NCI-H1048 (cell line): ENCODE data around the gene ZFAND3.
"Not testable (repeated sequence)": the region's sequence is repeated elsewhere in the genome, so short reads cannot be mapped to it uniquely, and the experiment has no call there.

Source experiments
- DNase-seq: peaks from one replicate; lab custom pipeline; 2025; lab: John Stamatoyannopoulos, UW

Gene ZFAND3

DNA sequence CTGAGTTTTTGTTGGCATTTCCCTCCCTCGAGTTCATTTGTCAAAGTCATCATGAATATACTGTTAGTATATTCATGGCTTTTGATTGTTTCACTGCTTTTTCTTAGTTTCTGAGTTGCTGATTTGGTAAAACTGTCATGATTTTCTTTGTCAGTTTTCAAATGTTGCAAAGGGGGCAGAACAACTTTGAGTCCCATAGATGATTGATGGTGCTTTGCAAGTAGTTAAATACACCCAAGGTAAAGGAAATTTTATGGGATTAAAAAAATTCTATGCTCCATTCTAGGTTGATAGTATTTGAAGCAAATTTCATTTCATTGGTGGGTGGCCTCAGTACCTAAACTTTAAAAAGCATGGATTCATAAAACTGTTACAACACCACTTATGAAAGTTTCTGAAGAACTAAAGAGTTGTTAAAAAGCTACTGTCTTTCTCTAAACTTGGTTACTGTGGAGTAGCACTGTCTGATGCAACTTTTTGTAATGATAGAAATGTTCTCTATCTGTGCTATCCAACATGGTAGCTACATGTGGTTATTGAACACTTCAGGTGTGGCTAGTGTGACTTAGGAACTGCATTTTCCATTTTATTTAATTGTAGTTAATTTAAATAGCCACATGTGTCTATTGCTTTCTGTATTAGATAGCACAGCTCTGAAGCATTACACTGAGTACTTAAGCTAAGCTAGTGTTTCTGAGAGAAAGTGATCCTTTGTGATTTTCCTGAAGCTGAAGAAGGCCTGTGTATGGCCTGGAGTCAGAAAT is 153.6 kb downstream of the ZFAND3 start:
- DNase-seq: no peak

- DNase-seq: no peak
Measured at GRCh38 chr6:37974381-37974780, 154.9 kb downstream of the ZFAND3 start.

DNA sequence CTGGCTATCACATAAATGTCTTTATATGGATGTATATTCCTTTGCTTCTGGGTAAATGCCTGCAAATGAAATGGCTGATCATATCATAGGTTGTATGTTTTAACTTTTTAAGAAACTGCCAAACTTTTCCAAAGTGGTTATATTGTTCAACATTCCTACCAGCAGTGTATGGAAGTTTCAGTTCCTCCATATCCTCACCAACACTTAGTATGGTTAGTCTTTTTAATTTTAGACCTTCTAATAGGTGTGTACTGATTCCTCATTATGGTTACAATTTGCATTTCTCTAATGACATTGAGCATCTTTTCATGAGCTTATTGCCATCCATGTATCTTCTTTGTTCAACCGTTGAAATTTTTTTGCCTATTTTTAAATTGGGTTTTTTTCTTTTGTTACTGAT is 155.4 kb downstream of the ZFAND3 start:
- no peak for DNase-seq

DNA sequence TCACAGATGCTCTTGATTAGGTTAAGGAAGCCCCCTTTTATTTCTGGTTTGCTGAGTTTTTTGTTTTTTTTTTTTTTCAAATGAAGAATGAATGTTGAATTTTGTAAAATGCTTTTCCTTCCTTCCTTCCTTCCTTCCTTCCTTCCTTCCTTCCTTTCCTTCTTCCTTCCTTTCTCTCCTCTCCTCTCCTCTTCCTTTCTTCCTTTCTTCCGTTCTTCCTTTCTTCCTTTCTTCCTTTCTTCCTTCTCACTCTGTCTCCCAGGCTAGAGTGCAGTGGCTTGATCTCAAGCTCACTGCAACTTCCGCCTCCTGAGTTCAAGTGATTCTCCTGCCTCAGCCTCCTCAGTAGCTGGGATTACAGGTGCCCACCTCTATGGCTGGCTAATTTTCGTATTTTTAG is 158.2 kb downstream of the ZFAND3 start:
- DNase-seq: no peak

DNA sequence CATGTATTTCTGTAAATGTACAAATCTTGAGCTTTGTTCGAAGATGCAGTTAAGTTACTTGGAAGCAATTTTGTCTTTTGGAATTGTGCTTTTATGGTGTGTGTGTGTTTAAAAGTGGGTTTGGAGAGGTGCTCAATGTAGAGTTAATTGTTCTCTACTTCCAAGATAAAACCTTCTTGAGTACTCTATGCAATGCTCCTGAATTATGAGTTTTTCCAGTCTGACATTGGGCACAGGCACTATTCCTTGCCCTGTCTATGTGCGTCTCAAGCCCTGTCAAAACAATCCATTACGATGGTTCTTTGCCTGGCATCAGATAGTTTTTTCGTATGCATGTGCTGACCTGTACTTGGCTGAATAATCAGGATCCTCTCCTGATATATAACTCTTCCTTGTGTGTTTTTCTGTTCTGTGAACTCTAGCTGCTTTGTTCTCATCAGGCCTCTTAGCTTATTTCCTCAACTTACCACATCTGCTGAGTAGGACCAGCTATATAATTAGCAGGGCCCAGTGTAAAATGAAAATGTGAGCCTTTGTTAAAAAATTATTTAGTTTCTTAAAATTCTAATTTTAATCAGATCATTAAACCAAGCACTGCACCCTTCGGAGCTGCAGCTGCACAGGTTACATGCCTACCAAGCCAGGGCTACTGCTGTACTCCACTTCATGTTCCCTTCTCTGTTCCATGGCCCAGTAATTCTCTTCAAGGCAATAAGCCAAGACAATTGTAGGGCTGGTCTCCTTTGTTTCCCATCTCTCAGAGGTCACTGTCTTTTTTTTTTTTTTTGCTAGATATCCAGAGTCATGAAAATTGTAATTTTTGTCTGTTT is 160.1 kb downstream of the ZFAND3 start:
- no peak for DNase-seq

DNA sequence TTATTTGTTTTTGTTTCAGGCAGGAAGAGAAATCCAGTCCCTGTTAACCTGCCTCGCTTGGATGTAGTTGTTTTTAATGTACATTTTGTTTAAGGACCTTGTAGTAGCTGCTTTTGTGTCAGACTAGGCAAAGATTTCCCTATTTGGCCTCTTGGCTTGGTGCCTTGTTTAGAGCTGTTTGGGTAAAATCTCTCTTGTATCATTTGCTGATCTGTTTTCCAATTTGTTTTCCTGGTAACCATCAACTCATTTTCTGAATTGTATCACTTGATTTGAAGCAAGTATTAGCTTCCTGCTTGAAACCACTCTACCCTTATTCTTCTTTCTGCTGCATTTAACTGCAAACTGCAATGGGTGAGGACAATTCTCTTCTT is 160.7 kb downstream of the ZFAND3 start:
- no peak for DNase-seq

GRCh38 chr6:37981626-37982025 is 162.1 kb downstream of the ZFAND3 start:
- no peak for DNase-seq

GRCh38 chr6:37982317-37982716 is 162.8 kb downstream of the ZFAND3 start:
- DNase-seq: no peak

DNA sequence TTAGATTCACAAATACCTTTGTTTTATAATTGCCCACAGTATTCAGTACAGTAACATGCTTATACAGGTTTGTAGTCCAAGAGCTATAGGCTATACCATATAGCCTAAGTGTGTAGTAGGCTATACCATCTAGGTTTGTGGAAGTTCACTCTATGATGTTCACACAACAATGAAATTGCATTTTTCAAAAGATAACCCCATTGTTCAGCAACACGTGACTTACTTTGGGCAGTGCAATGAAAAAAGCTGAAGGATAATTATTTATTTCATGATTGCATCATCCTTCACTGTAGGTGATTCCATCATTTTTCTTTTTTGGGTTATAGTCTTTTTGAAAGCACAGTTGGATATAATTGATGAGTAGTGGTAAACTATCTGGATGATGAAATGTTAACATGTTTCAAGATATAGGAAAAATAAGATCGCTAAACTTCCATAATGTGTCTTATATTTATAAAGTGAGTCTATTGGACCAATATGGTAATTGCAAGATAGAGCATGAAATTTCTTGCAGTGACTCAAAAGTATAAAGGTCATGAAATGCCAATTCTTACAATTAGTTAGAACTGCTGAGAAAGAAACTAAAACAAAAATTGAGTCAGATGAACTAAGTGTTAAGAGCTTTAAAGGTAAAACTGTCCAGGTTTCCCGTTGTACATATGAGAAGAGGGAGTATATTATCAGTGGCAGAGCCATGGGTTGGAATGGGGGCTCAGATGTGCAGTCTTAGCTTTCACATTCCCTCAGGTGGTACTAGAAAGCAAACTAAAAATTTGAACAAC is 164.4 kb downstream of the ZFAND3 start:
- DNase-seq: no peak

DNA sequence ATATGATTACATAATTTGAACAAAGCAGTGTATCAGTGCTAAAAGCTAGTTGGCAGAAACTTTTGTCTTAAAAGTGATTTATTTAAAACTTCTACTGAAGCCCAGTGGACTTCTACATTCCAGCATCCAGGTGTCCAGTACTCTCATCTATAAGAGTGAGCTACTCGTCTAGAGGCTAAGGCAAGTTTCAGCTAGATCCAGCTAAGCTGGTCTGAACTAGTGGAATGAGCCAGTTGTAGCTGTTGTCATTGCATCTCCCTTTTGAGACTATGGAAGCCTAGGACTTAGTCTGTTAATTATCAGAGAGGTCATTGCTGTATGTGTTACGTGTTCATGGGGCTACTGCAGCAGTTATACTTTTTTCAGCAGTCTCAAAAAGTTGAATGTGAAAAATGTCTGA is 165.1 kb downstream of the ZFAND3 start:
- no peak for DNase-seq

GRCh38 chr6:37985355-37985754 is 165.8 kb downstream of the ZFAND3 start:
- DNase-seq: no peak

DNA sequence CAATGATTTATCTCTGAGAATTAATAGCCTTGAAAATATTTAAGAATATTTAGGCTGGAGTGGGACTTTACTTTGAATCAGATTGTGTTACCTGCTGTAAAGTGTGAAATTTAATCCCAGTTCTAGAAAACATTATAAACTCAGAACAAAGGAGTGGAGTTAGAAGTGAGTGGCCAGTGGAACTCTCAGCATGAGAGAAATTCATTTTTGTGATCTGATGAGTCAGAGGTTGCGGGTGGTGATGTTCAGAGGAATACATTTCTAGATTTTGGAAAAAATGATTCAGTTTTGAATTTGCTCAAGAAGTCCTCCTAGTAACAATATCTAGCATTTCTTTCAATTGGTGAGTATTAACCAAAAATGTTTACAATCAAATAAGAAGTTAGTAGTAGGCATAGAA is 167.5 kb downstream of the ZFAND3 start:
- DNase-seq: no peak

GRCh38 chr6:37987559-37987958 is 168.0 kb downstream of the ZFAND3 start:
- no peak for DNase-seq

DNA sequence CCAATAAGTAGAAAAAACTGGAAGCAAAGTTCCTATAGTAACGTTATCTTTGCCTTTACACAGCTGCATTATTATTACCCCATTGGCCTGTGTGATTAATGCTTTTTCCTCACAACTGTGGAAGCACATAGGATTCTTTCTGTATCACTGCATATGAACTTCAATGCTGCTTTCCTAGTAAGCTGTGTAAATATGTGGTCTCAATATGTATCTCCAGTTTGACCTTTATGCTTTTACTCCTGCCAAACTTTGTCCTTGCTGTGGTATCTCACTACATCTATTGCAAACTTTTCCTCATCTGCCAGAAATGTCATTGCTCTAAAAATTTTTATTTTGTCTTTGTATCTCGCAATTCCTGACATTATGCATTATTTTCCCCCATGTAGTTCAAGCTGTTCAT is 168.6 kb downstream of the ZFAND3 start:
- DNase-seq: no peak

GRCh38 chr6:37988696-37989095 is 169.2 kb downstream of the ZFAND3 start:
- no peak for DNase-seq

- no peak for DNase-seq
Measured at GRCh38 chr6:37990762-37991525, 171.4 kb downstream of the ZFAND3 start.

DNA sequence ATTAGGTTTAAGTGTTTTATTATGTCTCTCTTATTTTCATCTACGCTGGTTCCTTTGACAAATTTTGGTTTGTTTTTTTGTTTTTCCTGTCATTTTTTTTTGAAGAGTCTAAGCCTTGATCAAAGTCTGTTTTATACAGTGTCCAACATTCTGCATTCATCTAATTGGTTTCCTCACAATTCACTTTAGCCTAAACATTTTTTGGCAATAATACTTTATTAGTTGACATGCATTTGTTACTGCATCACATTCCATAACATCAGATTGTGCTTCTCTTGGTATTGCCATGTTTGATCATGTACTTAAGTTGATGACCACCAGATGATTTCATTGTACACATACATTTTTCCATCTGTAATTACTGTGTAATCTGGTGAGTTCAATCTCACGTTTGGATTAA is 173.2 kb downstream of the ZFAND3 start:
- DNase-seq: no peak

DNA sequence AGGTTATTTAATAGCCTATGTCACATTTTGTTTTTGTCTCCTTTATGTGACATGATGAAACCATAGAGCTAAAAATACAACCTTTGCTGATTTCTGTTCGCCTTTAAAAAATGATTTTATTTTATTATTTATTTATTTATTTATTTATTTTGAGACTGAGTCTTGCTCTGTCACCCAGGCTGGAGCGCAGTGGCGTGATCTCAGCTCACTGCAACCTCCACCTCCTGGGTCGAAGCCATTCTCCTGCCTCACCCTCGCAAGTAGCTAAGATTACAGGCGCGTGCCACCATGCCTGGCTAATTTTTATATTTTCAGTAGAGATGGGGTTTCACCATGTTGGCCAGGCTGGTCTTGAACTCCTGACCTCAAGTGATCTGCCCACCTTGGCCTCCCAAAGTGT is 173.7 kb downstream of the ZFAND3 start:
- DNase-seq: not testable (repeated sequence)

GRCh38 chr6:37993596-37993995 is 174.1 kb downstream of the ZFAND3 start:
- no peak for DNase-seq

DNA sequence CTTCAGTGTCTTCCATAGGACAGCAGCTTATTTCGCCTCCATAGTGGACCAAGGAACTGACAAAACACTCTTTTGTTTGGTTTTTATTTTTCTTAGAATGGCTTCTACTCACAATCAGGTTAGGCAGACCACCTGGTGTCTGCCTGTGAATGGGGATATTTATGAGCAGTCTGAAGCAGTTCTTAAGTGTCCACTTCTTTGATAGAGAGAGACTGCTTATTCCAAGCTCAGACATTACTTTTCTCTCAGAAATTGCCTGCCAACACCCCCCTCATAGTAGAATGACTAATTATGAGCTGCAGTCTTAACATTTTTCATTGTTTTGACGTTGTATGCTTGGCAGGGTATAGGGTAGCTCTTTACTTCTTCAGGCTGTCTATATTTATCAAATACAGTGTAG is 174.7 kb downstream of the ZFAND3 start:
- DNase-seq: no peak

- DNase-seq: no peak
Measured at GRCh38 chr6:37998366-37998765, 178.8 kb downstream of the ZFAND3 start.

GRCh38 chr6:38001386-38001785 is 181.9 kb downstream of the ZFAND3 start:
- no peak for DNase-seq
